Motor neuron (in vitro differentiated cells): ENCODE results near the gene PSTPIP2. TPM values are rescaled to one million over a fixed set of nuclear protein-coding genes. Genes with fewer than 3 reads are reported as not detected.
"Not testable (repeated sequence)": the region's sequence is repeated elsewhere in the genome, so short reads cannot be mapped to it uniquely, and the experiment has no call there.

Experiments
- ATAC-seq, 8 experiments: fragments of 200-7000 bp; cut with Tn5 transposase; replicated peaks in 6 of 8; 2 replicates each; pipeline ENCODE4 v1.8.0; 2021; ENCODE audit warnings: mild to moderate bottlenecking in 8 of 8, moderate library complexity in 8 of 8
- H3K27ac ChIP-seq, 2 donors: fragments of 250-450 bp; sonication (Bioruptor Pico); 2 replicates each; pipeline ENCODE4 v1.9.0; 2021; ENCODE audit warnings: antibody characterized with exemption in 2 of 2, mild to moderate bottlenecking in 2 of 2, moderate library complexity in 1 of 2
- H3K4me1 ChIP-seq, 2 donors: fragments of 250-450 bp; sonication (Bioruptor Pico); replicated peaks in 1 of 2; 2 replicates each; pipeline ENCODE4 v1.6.1; 2021; ENCODE audit warnings: antibody characterized with exemption in 2 of 2, mild to moderate bottlenecking in 2 of 2, moderate library complexity in 1 of 2
- H3K4me3 ChIP-seq, 5 donors: fragments of 250-450 bp; sonication (Bioruptor Pico); 2 replicates each; pipeline ENCODE4 v1.9.0; 2021; ENCODE audit warnings: antibody characterized with exemption in 5 of 5, mild to moderate bottlenecking in 5 of 5, moderate library complexity in 4 of 5
- WGBS, 10 experiments: fragments of 450-650 bp; shearing (Covaris generic); methylation state at CpG; one replicate each; pipeline ENCODE4 v1.0.0; 2022; 5-methylcytosine and 5-hydroxymethylcytosine counted together
- in situ Hi-C, 9 experiments: fragments of 400-800 bp; cut with MboI; loops; one replicate each; pipeline ENCODE4 v1.15.0; 2021; ENCODE audit warnings: low sequenced_read_pairs in 9 of 9, low pct_unique_long_range_greater_than_20kb in 2 of 9; ENCODE audit not compliant: unreplicated experiment in 9 of 9
- total RNA-seq, 8 experiments: library from RNA; unstranded; fragments of 300-600 nt; gene quantifications; 2 replicates each; pipeline versions ENCODE4 v1.2.3 to v1.2.4, GENCODE V29; 2022

PSTPIP2 gene
- 1 to 10 TPM in 7 of 8 experiments, under 1 TPM in 1; 0.81 to 7.0 (median 2.8) TPM for total RNA-seq

GRCh38 chr18:46071653-46072375 lies at the start of gene PSTPIP2:
PSTPIP2 (minus strand) TSS chr18:46072260; CDS start chr18:46072188, 72 bp downstream.
- in situ Hi-C loops: loop anchor here in 2 of 9 experiments (25.0 kb wide), 1 partner anchor 410 kb away; no protein-coding TSS in a partner anchor
- H3K27ac ChIP-seq: no peak within 1 kb of the TSS

GRCh38 chr18:46113751-46114150 lies 41.7 kb upstream of the PSTPIP2 start:
- Histone ChIP-seq H3K4me1 (no peaks in the 10 kb centered on the region), H3K27ac (no peak overlapping the region), H3K4me3 (no peak overlapping the region)
- WGBS, 10 experiments: 100% methylated on average over 1 of the region's 1 CpG; no CpG with 5 or more reads in 5 of the 10 experiments
- in situ Hi-C loops: no loop called here
- no peak for ATAC-seq

More at GRCh38 chr18:46071653-46072375, at the start of gene PSTPIP2:
- 2 to 3% methylated on average over 8 to 11 of the region's 75 CpGs; no CpG with 5 or more reads in 8 of the 10 experiments for WGBS, 10 experiments
- H3K4me1 ChIP-seq: no peaks in the 10 kb centered on the region
- peak; percentile 82 to 92 (median 89) for ATAC-seq
- peak within 1 kb of the TSS; percentile 63 to 81 (median 73) for H3K4me3 ChIP-seq

GRCh38 chr18:46110406-46110805 lies 38.3 kb upstream of the PSTPIP2 start:
- in situ Hi-C loops: no loop called here
- no peak for ATAC-seq
- no peak overlapping the region for H3K4me3 ChIP-seq
- no peak overlapping the region for H3K27ac ChIP-seq
- H3K4me1 ChIP-seq: no peaks in the 10 kb centered on the region
- WGBS, 10 experiments: 80 to 100% (median 100%) methylated on average over 1 to 3 of the region's 3 CpGs; no CpG with 5 or more reads in 2 of the 10 experiments

GRCh38 chr18:46109386-46109785 lies 37.3 kb upstream of the PSTPIP2 start:
- WGBS, 10 experiments: 71 to 100% (median 100%) methylated on average over 1 to 4 of the region's 5 CpGs; no CpG with 5 or more reads in 2 of the 10 experiments
- Histone ChIP-seq H3K4me1 (no peaks in the 10 kb centered on the region), H3K27ac (no peak overlapping the region), H3K4me3 (no peak overlapping the region)
- in situ Hi-C loops: no loop called here
- ATAC-seq: no peak

GRCh38 chr18:46104128-46104911 lies 32.3 kb upstream of the PSTPIP2 start, which contains the start of gene HAUS1:
HAUS1 (plus strand) TSS chr18:46104385; CDS start chr18:46104412, 27 bp downstream.
- H3K4me1 ChIP-seq: peaks cover 0 to 3% of the 10 kb centered on the region in 2 donors
- WGBS, 10 experiments: 0 to 5% (median 1%) methylated on average over 3 to 26 of the region's 57 CpGs; no CpG with 5 or more reads in 2 of the 10 experiments
- H3K4me3 ChIP-seq: peak within 1 kb of the TSS; percentile 59 to 80 (median 74)
- peak within 1 kb of the TSS; percentile 6 to 32 for H3K27ac ChIP-seq
- peak; percentile 96 to 99 (median 98) for ATAC-seq
- in situ Hi-C loops: no loop called here

- no peak overlapping the region for H3K27ac ChIP-seq
- ATAC-seq: no peak
- no peak overlapping the region for H3K4me3 ChIP-seq
- H3K4me1 ChIP-seq: peaks cover 12 to 15% of the 10 kb centered on the region in 2 donors
- in situ Hi-C loops: no loop called here
- 85 to 100% (median 96%) methylated on average over 1 to 7 of the region's 8 CpGs; no CpG with 5 or more reads in 2 of the 10 experiments for WGBS, 10 experiments
Measured at GRCh38 chr18:46099463-46099862, 27.4 kb upstream of the PSTPIP2 start.

GRCh38 chr18:46098616-46098933 lies 26.5 kb upstream of the PSTPIP2 start:
- peaks cover 12% of the 10 kb centered on the region in 2 donors for H3K4me1 ChIP-seq
- no peak for ATAC-seq
- in situ Hi-C loops: no loop called here
- peak overlapping the region; percentile 92 to 100 (median 97) for H3K4me3 ChIP-seq
- H3K27ac ChIP-seq: peak overlapping the region; percentile 96 to 99
- 0 to 20% (median 10%) methylated on average over 1 to 12 of the region's 16 CpGs; no CpG with 5 or more reads in 2 of the 10 experiments for WGBS, 10 experiments

- peak; percentile 86 to 96 (median 92) for ATAC-seq
- in situ Hi-C loops: no loop called here
- peak within 1 kb of the TSS; percentile 96 to 99 for H3K27ac ChIP-seq
- peak within 1 kb of the TSS; percentile 92 to 100 (median 97) for H3K4me3 ChIP-seq
- peaks cover 12% of the 10 kb centered on the region in 2 donors for H3K4me1 ChIP-seq
- WGBS, 10 experiments: 0 to 3% (median 1%) methylated on average over 4 to 24 of the region's 53 CpGs; no CpG with 5 or more reads in 5 of the 10 experiments
Measured at GRCh38 chr18:46097801-46098615, 25.9 kb upstream of the PSTPIP2 start, which contains the start of gene ATP5F1A. ATP5F1A (minus strand) TSS chr18:46098296; CDS start chr18:46098231, 65 bp downstream.

- H3K4me1 ChIP-seq: peaks cover 12% of the 10 kb centered on the region in 2 donors
- 0 to 2% (median 0%) methylated on average over 2 to 7 of the region's 8 CpGs; no CpG with 5 or more reads in 3 of the 10 experiments for WGBS, 10 experiments
- peak overlapping the region; percentile 96 to 99 for H3K27ac ChIP-seq
- no peak for ATAC-seq
- in situ Hi-C loops: no loop called here
- H3K4me3 ChIP-seq: peak overlapping the region; percentile 92 to 100 (median 97)
Measured at GRCh38 chr18:46097431-46097800, 25.4 kb upstream of the PSTPIP2 start.

GRCh38 chr18:46096651-46097300 lies 24.7 kb upstream of the PSTPIP2 start:
- Histone ChIP-seq H3K27ac (peak overlapping the region; percentile 96 to 99), H3K4me1 (peaks cover 12% of the 10 kb centered on the region in 2 donors), H3K4me3 (peak overlapping the region; percentile 92 to 100 (median 97))
- WGBS, 10 experiments: 3 to 52% (median 28%) methylated on average over 4 to 21 of the region's 22 CpGs
- no peak for ATAC-seq
- in situ Hi-C loops: no loop called here

GRCh38 chr18:46095532-46095931 lies 23.5 kb upstream of the PSTPIP2 start:
- no peak overlapping the region for H3K27ac ChIP-seq
- peaks cover 12% of the 10 kb centered on the region in 2 donors for H3K4me1 ChIP-seq
- ATAC-seq: no peak
- H3K4me3 ChIP-seq: no peak overlapping the region
- in situ Hi-C loops: no loop called here
- WGBS, 10 experiments: 93 to 100% (median 100%) methylated on average over 1 to 7 of the region's 10 CpGs; no CpG with 5 or more reads in 3 of the 10 experiments

GRCh38 chr18:46088501-46088900 lies 16.4 kb upstream of the PSTPIP2 start:
- H3K4me1 ChIP-seq, H3K27ac ChIP-seq, in situ Hi-C loops, H3K4me3 ChIP-seq, ATAC-seq: not testable (repeated sequence)
- 86 to 97% (median 90%) methylated on average over 1 to 8 of the region's 8 CpGs; no CpG with 5 or more reads in 3 of the 10 experiments for WGBS, 10 experiments
